Esophagus squamous epithelium (tissue), 4 donors: ENCODE measurements around the gene CERS4.

Experiments used
- POLR2A ChIP-seq, 4 donors: fragments of 450-650 bp; IDR thresholded peaks; one replicate each; pipeline ENCODE4 v1.6.1; 2017; ENCODE audit warnings: antibody characterized with exemption in 4 of 4, mild to moderate bottlenecking in 4 of 4, moderate library complexity in 3 of 4
- TF ChIP-seq, protein P1 (sequence below), 6 experiments: fragments of 450-650 bp in 4 of 6; fragments of 200-600 bp in 2 of 6; sonication (generic) in 2 of 6; IDR thresholded peaks; one replicate each; pipeline ENCODE4 v1.5.1; 2016 to 2019; ENCODE audit warnings: antibody characterized with exemption in 6 of 6, mild to moderate bottlenecking in 4 of 6, moderate library complexity in 4 of 6

DNA sequence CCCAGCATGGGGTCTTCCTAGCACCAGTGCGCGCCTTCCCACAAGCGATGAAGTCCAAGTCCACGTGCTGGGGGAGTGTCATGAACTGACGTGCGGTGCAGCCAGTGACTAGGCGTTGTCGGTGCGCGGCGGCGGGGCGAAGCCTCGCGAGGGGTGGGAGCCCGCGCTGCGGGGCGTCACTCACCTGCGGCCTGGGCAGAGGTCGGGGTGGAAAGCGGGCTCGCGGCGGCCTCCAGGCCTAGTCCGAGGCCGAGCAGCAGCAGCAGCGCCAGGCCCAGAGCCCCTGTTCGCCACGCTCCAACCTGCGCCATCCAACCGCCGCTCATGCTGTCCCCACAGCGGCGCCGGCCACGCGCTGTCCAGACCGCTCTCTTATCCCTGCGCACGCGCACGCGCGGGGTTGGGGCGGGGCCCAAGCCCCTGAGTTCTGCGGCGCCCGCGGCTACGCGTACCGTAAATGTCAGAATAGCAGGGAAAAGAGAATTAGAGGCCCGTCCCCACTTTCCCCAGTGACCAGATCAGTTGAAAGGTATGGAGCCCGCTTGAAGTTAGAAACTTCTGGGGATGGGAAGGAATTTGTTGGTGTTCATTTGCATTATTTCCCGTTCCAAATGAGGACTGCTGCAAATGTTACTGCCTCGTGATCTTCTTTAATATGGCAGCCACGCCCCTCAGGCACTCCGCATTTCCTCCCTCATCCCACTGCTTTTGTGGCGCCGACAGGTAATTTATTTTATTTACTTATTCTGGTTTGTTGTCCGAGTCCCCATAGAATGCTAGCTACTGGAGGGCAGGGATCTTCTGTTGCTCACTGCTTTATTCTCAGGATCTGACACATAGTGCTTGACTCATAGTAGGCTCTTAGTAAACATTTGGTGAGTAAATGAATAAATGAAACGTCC lies 99.0 kb downstream of the CERS4 start, which contains the start of gene CD320:
- TF ChIP-seq, protein P1, sequence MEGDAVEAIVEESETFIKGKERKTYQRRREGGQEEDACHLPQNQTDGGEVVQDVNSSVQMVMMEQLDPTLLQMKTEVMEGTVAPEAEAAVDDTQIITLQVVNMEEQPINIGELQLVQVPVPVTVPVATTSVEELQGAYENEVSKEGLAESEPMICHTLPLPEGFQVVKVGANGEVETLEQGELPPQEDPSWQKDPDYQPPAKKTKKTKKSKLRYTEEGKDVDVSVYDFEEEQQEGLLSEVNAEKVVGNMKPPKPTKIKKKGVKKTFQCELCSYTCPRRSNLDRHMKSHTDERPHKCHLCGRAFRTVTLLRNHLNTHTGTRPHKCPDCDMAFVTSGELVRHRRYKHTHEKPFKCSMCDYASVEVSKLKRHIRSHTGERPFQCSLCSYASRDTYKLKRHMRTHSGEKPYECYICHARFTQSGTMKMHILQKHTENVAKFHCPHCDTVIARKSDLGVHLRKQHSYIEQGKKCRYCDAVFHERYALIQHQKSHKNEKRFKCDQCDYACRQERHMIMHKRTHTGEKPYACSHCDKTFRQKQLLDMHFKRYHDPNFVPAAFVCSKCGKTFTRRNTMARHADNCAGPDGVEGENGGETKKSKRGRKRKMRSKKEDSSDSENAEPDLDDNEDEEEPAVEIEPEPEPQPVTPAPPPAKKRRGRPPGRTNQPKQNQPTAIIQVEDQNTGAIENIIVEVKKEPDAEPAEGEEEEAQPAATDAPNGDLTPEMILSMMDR (IDR thresholded peaks at IDR 0.05) = no peak
- peak in 2 of 4 donors; percentile 29 to 33 for TF ChIP-seq POLR2A (IDR thresholded peaks at IDR 0.05)
